ENCODE results near the gene PRRC2C. TPM values are rescaled to one million over a fixed set of nuclear protein-coding genes. Genes with fewer than 3 reads are reported as not detected.

The PRRC2C gene
- total RNA-seq, 1 experiment from 2014 or later: 267 TPM

- H3K9ac ChIP-seq (ENCODE audit: extremely low read depth, insufficient read length, low read length): no peak overlapping the region
- Mint-ChIP-seq H3K4me1 (no peaks in the 10 kb centered on the region), H3K9me3 (peaks cover 0 to 4% of the 10 kb centered on the region in 2 experiments; a peak in 2 of 5 replicates), H3K36me3 (ENCODE audit: insufficient read depth in 1 of 3, low read depth in 3 of 3) (no peaks in the 10 kb centered on the region; a peak in 1 of 7 replicates), H3K27ac (no peak overlapping the region), H3K4me3 (no peak overlapping the region), H3K27me3 (ENCODE audit: low read depth) (no peaks in the 10 kb centered on the region)
- H2BK15ac ChIP-seq (ENCODE audit: low read depth, low read length): no peak overlapping the region
- no CpG with 5 or more reads among the region's 2 CpGs for WGBS (ENCODE audit: extremely low coverage, insufficient read length, low lambda C conversion rate)
- no peak overlapping the region for H3K56ac ChIP-seq (ENCODE audit: insufficient read length, low read depth, low read length)
- no peaks in the 10 kb centered on the region for H4K20me1 ChIP-seq (ENCODE audit: control insufficient read depth, insufficient read depth, insufficient read length)
- no peaks in the 10 kb centered on the region for H3K4me1 ChIP-seq (ENCODE audit: insufficient read depth, low read length)
- DNase-seq: no peak
- no peaks in the 10 kb centered on the region for H3K27me3 ChIP-seq (ENCODE audit: insufficient read depth, low read length)
- no peak overlapping the region for H4K8ac ChIP-seq (replicated peaks; ENCODE audit: insufficient read length, low read depth, low read length)
- H3K14ac ChIP-seq (ENCODE audit: insufficient read depth, low read length): no peak overlapping the region
- no peak overlapping the region for H3K18ac ChIP-seq (ENCODE audit: insufficient read length, low read depth, low read length)
- H2BK20ac ChIP-seq (ENCODE audit: low read depth, low read length, poor library complexity, severe bottlenecking): no peak overlapping the region
- no peak for TF ChIP-seq CTCF (conservative IDR thresholded peaks at IDR 0.05)
- H2AFZ ChIP-seq (ENCODE audit: low read length): no peak overlapping the region
- H2BK12ac ChIP-seq (ENCODE audit: insufficient read length, low read depth, low read length): no peak overlapping the region
- H4K5ac ChIP-seq (ENCODE audit: insufficient read length, low read depth, low read length): no peak overlapping the region
- no peak overlapping the region for H2BK5ac ChIP-seq (ENCODE audit: insufficient read length, low read length)
- H2AK5ac ChIP-seq (ENCODE audit: insufficient read length, low read length): no peak overlapping the region
- H3K4me2 ChIP-seq (ENCODE audit: insufficient read depth, insufficient read length, low read length): no peak overlapping the region
- H3K79me2 ChIP-seq (ENCODE audit: insufficient read depth, low read length): no peaks in the 10 kb centered on the region
- no peaks in the 10 kb centered on the region for H3K23me2 ChIP-seq (ENCODE audit: insufficient read length, low read depth, low read length, poor library complexity, severe bottlenecking)
- H3K9me3 ChIP-seq (ENCODE audit: control insufficient read depth, low read depth, low read length): no peaks in the 10 kb centered on the region
- no peak overlapping the region for H3K27ac ChIP-seq (ENCODE audit: insufficient read length, low read depth, low read length)
- H3K79me1 ChIP-seq (ENCODE audit: insufficient read depth, low read depth, low read length, poor library complexity, severe bottlenecking): no peaks in the 10 kb centered on the region
- no peak overlapping the region for H2BK120ac ChIP-seq (ENCODE audit: low read depth, low read length, poor library complexity, severe bottlenecking)
- no peak overlapping the region for H3K23ac ChIP-seq (ENCODE audit: insufficient read length, low read depth, low read length)
- H3T11ph ChIP-seq (ENCODE audit: low read length): no peak overlapping the region
- no peak overlapping the region for H4K91ac ChIP-seq (ENCODE audit: insufficient read length, low read depth, low read length)
- no peak overlapping the region for H3K4ac ChIP-seq (ENCODE audit: low read depth, low read length)
Observed at GRCh38 chr1:171457412-171457811, 27.9 kb upstream of the PRRC2C start.
